Parathyroid adenoma (tissue), 2 donors: ENCODE data around the gene CBY2.

Experiments used
- H2AFZ ChIP-seq: fragments of 300-600 bp; sonication (generic); one replicate; pipeline ENCODE4 v1.7.0; 2017; ENCODE audit warnings: antibody characterized with exemption, mild to moderate bottlenecking
- H3K27ac ChIP-seq: fragments of 300-600 bp; sonication (generic); one replicate; pipeline ENCODE4 v1.7.0; 2017
- H3K27me3 ChIP-seq: fragments of 300-600 bp; sonication (generic); one replicate; pipeline ENCODE4 v1.7.0; 2017; ENCODE audit warnings: low read length; ENCODE audit not compliant: control insufficient read depth, insufficient read depth
- H3K36me3 ChIP-seq: fragments of 300-600 bp; sonication (generic); one replicate; pipeline ENCODE4 v1.7.0; 2017; ENCODE audit warnings: low read length; ENCODE audit not compliant: control insufficient read depth, insufficient read depth
- H3K4me1 ChIP-seq: fragments of 300-600 bp; sonication (generic); one replicate; pipeline ENCODE4 v1.7.0; 2017; ENCODE audit warnings: control low read depth
- H3K4me2 ChIP-seq: fragments of 300-600 bp; sonication (generic); one replicate; pipeline ENCODE4 v1.7.0; 2017; ENCODE audit warnings: low read length
- H3K4me3 ChIP-seq: fragments of 300-600 bp; sonication (generic); one replicate; pipeline ENCODE4 v1.7.0; 2017; ENCODE audit warnings: low read depth, low read length
- H3K79me2 ChIP-seq: fragments of 300-600 bp; sonication (generic); one replicate; pipeline ENCODE4 v1.7.0; 2017; ENCODE audit warnings: control low read depth
- H3K9ac ChIP-seq: fragments of 300-600 bp; sonication (generic); one replicate; pipeline ENCODE4 v1.7.0; 2017; ENCODE audit warnings: mild to moderate bottlenecking
- H3K9me3 ChIP-seq: fragments of 300-600 bp; sonication (generic); one replicate; pipeline ENCODE4 v1.7.0; 2017; ENCODE audit warnings: low read length; ENCODE audit not compliant: control insufficient read depth
- CTCF ChIP-seq: fragments of 300-600 bp; sonication (generic); IDR thresholded peaks from one replicate; pipeline ENCODE4 v1.7.0; 2017; ENCODE audit warnings: antibody characterized with exemption, mild to moderate bottlenecking
- donor health status: primary hyperparathyroidism.

Gene CBY2

GRCh38 chr13:45700971-45701900 is 884 bp upstream of the CBY2 start:
- H3K9me3 ChIP-seq: no peaks in the 10 kb centered on the region
- no peaks in the 10 kb centered on the region for H3K27me3 ChIP-seq
- no peak overlapping the region for H3K4me2 ChIP-seq
- H3K36me3 ChIP-seq: no peaks in the 10 kb centered on the region
- H2AFZ ChIP-seq: no peak overlapping the region
- H3K27ac ChIP-seq: no peak overlapping the region
- no peaks in the 10 kb centered on the region for H3K4me1 ChIP-seq
- no peak for TF ChIP-seq CTCF
- no peak overlapping the region for H3K4me3 ChIP-seq
- H3K9ac ChIP-seq: no peak overlapping the region
- no peaks in the 10 kb centered on the region for H3K79me2 ChIP-seq

DNA sequence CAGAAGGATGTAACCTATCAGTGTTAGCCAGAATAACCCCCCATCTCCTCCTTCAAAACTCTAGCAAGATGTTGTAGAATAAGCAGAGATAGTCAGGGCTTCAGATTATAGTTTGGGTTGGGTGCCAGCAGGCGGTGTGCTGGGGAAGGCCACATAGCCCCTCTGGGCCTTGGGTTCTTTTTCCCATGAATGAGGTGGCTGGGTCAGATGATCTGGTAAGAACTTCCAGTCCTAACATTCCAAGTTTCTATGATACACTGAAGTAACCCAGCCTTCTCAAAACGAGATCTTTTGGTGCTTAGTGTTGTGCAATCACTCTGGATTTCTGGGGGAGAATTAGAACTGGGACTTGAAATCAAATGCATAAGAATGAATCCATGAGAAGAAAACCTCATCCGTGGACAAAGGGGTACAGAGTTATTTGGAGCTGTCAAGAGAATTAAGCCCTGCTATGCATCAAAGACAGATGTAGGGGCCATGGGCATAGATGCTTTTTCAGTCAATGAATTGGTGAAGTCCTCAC is 810 bp downstream of the CBY2 start:
- Histone ChIP-seq H3K27ac (no peak overlapping the region), H3K79me2 (no peaks in the 10 kb centered on the region), H3K4me2 (no peak overlapping the region), H3K4me3 (no peak overlapping the region), H2AFZ (no peak overlapping the region), H3K9ac (no peak overlapping the region), H3K36me3 (no peaks in the 10 kb centered on the region), H3K9me3 (no peaks in the 10 kb centered on the region), H3K4me1 (no peaks in the 10 kb centered on the region), H3K27me3 (no peaks in the 10 kb centered on the region)
- no peak for TF ChIP-seq CTCF

GRCh38 chr13:45704211-45704739 is 2.2 kb downstream of the CBY2 start:
- H3K9ac ChIP-seq: no peak overlapping the region
- TF ChIP-seq CTCF: no peak
- H3K4me2 ChIP-seq: no peak overlapping the region
- no peaks in the 10 kb centered on the region for H3K4me1 ChIP-seq
- no peaks in the 10 kb centered on the region for H3K79me2 ChIP-seq
- no peak overlapping the region for H3K27ac ChIP-seq
- no peaks in the 10 kb centered on the region for H3K27me3 ChIP-seq
- no peaks in the 10 kb centered on the region for H3K36me3 ChIP-seq
- H3K4me3 ChIP-seq: no peak overlapping the region
- no peaks in the 10 kb centered on the region for H3K9me3 ChIP-seq
- no peak overlapping the region for H2AFZ ChIP-seq

DNA sequence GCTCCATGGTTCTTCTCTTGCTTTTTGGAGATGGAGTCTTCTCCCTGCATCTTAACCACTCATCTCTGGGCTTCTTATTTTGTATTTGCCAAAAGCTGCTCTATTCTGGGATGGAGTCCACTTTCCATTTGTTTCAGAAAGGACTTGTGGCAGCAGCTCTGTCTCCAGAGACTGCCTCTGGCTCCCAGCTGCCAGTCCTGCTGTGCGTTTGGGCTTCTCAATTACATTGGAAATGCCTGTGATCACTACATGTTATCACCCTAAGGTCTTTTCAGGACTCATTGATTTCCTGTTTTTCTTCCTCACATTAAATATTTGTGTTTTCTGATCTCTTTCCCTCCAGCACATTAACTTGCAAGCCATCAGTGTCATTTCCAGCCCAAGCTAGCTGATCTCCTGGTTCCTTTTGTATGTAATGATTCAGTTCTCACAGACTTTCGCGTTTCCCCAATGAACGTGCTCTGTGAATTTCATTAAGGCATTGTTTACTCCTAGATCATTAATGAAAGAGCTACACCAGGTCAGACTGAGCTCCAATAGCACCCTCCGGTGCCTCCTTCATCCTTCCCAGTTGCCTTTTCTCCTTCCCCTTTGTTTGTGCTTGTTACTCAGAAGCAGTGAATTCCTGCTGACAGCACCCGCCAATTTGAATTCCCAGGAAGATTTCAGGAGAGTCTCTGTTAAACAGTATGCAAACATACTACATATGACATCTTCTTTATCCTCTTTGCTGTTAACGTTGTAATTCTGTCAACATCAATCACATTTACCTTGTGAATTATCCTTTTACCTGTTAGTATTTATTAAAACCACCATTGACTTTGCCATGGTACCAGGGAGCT is 3.0 kb downstream of the CBY2 start:
- TF ChIP-seq CTCF: no peak
- no peak overlapping the region for H2AFZ ChIP-seq
- no peak overlapping the region for H3K9ac ChIP-seq
- H3K36me3 ChIP-seq: no peaks in the 10 kb centered on the region
- H3K27me3 ChIP-seq: no peaks in the 10 kb centered on the region
- no peak overlapping the region for H3K4me2 ChIP-seq
- H3K79me2 ChIP-seq: no peaks in the 10 kb centered on the region
- no peak overlapping the region for H3K27ac ChIP-seq
- H3K4me1 ChIP-seq: no peaks in the 10 kb centered on the region
- H3K4me3 ChIP-seq: no peak overlapping the region
- no peaks in the 10 kb centered on the region for H3K9me3 ChIP-seq
